Measurements from ENCODE around the gene STIM2. TPM values are rescaled to one million over a fixed set of nuclear protein-coding genes. Genes with fewer than 3 reads are reported as not detected.
"Not testable (repeated sequence)": the region's sequence is repeated elsewhere in the genome, so short reads cannot be mapped to it uniquely, and the experiment has no call there.

The STIM2 gene
- polyA plus RNA-seq, 3 donors: 35.4 to 40.9 (median 39.1) TPM

DNA sequence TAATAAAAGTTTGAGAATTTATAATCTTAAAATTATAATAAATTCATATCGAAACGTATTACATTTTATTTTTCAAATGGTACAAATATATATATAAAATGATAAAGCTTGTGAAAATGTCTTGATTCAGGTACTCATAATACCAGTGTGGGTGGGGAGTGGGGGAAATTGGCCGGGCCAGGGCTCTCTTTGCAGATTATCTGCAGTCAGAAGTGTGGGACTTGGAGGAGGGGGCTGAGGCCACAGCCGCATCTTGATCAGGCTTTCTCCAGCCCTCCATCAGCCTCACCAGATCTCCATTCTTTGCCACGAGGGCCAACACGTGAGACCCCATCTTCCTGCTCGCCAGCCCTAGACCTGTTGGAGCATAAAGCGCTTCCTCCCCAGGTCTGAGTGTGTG lies 86.7 kb downstream of the STIM2 start:
- DNase-seq: no peak

GRCh38 chr4:26950446-26950845 lies 89.8 kb downstream of the STIM2 start:
- no peak for DNase-seq

- DNase-seq: no peak
These were observed 92.2 kb downstream of the STIM2 start for GRCh38 chr4:26952891-26953290.

- no peak for DNase-seq
These were observed 92.7 kb downstream of the STIM2 start for GRCh38 chr4:26953366-26953765.

DNA sequence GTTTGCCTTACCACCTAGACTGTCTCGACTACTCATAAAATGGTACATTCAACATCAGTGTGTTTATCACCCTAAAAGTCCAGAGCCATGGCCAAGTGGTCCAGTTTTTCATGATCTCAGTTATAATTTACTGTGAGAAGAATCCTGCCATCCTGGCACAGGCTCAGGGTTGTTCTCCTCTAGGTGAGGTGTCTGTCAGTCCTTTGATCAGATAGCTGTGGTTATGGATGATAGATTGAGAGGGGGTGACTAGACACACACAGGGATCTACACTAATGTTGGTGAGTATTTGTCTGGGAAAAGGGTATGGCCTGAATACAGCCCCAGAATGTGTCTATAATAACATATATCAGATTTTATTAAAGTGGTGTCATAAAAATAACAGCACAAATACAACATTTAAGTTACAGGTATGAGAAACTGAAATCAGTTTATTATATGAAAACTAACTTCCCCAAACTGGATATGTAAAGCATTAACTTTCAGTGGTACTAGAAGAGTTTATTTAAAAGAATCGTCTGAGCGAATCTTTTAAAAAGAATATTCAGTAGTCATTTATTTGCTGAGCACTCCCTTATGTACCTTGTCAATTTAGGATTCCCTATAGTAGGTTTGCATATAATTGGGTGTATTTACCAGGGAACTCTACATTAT lies 93.3 kb downstream of the STIM2 start:
- no peak for DNase-seq

GRCh38 chr4:26955241-26955640 lies 94.6 kb downstream of the STIM2 start:
- no peak for DNase-seq

- no peak for DNase-seq
These were observed 98.4 kb downstream of the STIM2 start for GRCh38 chr4:26958925-26959653.

DNA sequence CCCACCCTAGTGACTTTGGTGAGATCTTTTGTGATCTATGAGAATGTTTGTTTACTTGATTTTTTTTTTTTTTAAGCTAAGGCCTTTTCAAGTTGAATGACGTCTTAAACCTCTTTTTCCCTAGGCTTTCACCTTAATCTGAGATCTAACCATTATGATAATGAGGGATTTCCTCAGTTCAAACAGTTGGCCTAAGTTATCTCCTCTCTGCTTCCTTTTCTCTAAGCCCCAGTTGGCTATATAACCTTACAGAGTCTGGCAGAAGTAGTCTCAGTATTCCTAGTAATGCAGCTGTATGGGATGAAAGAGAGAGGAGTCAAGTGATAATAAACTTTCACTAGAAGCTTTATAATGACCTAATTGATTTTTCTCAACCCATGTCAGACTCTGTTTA lies 99.0 kb downstream of the STIM2 start:
- no peak for DNase-seq

DNA sequence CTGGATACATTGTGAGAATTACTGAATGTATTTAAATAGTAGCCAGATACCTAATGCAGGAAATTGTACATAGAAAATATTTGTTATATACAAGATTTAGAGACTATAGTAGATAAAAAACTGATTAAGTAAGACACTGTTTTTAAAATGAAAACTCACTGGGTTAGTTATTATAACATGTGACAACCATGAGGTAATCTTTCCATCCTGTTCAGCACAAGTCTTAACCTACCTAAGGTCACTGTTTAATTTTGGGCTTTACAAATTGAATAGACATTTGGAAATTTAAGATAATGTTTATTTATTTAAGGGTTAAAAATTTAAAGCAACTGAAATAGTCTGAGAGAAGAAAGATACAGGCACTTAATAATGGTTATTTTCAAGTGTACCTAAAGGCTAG lies 102.1 kb downstream of the STIM2 start:
- no peak for DNase-seq

DNA sequence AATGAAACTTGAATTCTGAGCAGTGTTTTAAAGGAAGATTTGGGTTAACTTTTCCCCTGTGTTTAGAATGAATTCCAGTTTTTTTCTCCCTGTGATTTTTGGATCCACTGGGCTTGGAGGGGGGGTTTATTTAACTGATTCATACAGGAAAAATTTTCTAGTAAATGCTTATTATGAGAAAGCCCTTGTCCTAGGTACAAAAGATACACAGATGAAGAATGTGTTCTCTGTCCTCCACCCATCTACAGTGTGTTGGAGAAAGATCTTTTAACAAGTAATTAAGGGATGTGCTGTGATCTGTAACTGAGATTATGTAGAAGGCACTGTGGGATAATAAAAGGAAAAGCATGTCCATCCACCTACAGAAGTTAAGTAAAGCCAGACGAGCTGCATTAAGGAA lies 103.9 kb downstream of the STIM2 start:
- DNase-seq: no peak

DNA sequence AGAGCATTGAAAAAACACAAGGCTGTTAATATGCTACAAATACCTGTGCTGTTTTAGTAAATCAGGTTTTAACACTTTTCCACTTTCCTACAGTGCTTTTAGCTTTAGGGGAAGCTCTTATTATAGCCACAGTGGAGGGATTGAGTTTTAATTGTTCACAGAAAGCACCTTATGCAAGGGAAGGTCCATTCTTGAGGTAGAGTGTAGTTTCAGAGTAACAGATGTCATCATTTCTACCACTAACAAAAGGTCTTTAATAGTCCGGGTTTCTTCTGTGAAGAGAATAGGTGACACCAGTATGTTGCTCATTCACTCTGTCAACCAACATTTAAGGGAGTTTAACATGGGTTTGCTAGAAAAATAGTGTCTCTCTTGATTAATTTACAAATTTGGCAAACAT lies 104.4 kb downstream of the STIM2 start:
- no peak for DNase-seq

DNA sequence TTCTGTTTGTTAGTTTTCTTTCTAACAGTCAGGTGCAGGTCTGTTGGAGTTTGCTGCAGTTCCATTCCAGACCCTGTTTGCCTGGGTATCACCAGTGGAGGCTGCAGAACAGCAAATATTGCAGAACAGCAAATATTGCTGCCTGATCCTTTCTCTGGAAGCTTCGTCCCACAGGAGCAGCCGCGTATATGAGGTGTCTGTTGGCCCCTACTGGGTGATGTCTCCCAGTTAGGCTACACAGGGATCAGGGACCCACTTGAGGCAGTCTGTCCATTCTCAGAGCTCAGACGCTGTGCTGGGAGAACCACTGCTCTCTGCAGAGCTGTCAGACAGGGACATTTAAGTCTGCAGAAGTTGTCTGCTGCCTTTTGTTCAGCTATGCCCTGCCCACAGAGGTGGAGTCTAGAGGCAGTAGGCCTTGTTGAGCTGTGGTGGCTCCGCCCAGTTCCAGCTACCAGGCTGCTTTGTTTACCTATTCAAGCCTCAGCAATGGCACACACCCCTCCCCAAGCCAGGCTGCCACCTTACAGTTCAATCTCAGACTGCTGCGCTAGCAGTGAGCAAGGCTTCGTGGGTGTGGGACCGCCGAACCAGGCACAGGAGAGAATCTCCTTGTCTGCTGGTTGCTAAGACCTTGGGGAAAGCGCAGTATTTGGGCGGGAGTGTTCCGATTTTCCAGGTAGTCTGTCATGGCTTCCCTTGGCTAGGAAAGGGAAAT lies 115.0 kb downstream of the STIM2 start:
- DNase-seq: not testable (repeated sequence)

GRCh38 chr4:26978387-26979053 lies 117.9 kb downstream of the STIM2 start:
- no peak for DNase-seq

- no peak for DNase-seq
These were observed 124.3 kb downstream of the STIM2 start for GRCh38 chr4:26984896-26985295.

- no peak for DNase-seq
These were observed 125.2 kb downstream of the STIM2 start for GRCh38 chr4:26985873-26986272.

DNA sequence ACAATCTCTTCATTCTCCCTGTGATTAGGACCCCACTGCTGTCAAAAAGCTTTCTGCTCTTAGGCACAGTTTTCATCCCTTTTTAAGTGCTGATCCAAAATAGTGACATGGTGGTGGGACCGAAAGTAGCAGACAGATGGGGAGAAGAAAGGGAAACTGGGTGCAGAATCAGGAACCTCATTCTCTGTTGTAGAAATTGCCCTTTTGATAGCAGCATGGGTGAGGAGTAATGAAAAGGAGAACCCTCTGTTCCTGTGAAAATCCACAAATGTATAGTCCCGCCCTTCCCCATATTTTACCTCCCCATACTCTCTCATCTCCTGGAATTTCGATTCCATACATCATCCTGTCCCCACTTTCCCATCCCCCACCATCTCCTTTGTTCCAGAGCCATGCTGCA lies 126.5 kb downstream of the STIM2 start:
- DNase-seq: no peak

GRCh38 chr4:26991057-26991456 lies 130.4 kb downstream of the STIM2 start:
- no peak for DNase-seq

DNA sequence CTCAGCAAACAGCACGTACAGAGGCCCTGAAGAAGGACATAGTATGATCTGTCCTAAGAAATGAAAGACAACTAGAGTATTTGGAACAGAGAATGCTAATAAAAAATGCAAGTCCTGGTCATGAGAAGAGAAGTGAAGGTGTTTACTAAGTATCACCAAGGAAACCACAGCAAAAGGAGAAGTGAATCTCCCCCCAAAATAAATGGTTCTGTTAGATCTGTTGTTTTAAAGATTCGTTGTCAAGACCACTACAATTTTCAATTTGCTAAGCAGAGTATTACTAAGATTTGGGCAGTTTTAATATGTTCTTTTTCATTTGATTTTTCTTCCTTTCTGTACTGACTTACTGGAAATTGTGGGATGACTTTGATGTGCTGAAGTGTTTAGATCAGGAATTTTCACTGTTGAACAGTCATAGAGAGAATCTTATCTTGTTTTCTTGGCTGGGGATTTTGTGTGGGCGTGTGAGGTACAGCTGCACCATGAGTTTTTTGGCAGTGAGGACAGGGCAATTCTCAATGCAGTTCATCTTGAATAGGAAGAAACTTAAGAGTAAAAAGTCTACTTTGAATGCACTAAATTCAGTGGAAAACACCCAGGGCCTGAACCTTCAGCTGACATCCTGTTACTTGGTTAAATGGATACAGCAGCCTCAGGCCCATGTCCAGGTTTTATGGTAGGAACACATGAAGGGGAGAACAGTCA lies 132.2 kb downstream of the STIM2 start:
- peak; percentile 12 for DNase-seq

DNA sequence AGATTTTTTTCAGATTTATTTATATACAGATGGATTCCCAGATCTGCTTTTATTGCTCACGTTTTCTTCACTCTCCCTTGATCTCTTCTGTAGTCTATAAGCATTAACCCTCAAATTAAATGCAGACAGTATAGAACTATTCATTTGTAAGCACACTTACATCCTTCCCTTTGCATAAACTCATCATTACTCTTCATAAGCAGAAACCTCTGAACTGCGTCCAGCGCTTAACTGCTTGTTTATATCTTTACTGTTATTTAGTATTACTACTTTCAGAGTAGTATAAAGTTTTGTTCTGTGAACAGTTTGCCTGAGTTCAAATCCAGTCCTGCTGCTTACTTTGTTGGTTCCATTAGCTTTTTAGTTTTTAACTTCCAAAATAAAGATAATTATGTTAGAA lies 132.9 kb downstream of the STIM2 start:
- DNase-seq: no peak

DNA sequence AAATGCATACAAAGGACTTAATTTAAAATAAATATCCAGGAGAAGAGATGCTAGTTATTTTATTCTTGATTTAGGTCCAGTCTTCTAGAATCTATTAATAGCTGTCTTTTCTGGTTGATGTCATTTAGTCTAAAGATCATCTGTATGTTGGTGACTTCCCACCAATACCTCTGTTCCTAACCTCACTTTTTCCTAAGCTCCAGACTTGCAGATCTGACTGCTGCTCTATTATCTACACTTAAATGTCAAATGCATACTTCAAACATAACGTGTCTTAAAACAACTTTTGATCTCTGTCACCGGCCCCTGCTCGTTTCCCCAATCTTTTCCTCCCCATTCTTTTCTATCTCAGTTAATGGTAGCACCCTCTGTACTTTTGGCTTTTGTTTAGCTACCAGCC lies 133.3 kb downstream of the STIM2 start:
- DNase-seq: no peak

GRCh38 chr4:26995316-26995715 lies 134.7 kb downstream of the STIM2 start:
- DNase-seq: no peak

- DNase-seq: no peak
These were observed 136.1 kb downstream of the STIM2 start for GRCh38 chr4:26996745-26997144.

Data from renal pelvis (tissue), 4 donors.